Right renal cortex interstitium (tissue), 3 donors: ENCODE data around the gene QSER1. TPM values are rescaled to one million over a fixed set of nuclear protein-coding genes. Genes with fewer than 3 reads are reported as not detected.

Experiments
- polyA plus RNA-seq, 3 donors: library from polyadenylated mRNA; unstranded; fragments of 120-200 nt; gene quantifications; one replicate each; pipeline ENCODE4 v1.2.1, GENCODE V29; 2013; ENCODE audit not compliant: insufficient read length in 3 of 3

QSER1 gene
- polyA plus RNA-seq, 3 donors, result 38.3 to 44.5 (median 41.5) TPM

Other genes with a start within 250 kb of the QSER1 start
- gene CCDC73, start 98.1 kb upstream of the QSER1 start, polyA plus RNA-seq, result under 1 TPM; 0.19 to 0.26 (median 0.23) TPM
- 1 to 10 TPM; 6.0 to 6.3 (median 6.2) TPM for gene PRRG4, start 62.9 kb upstream of the QSER1 start, polyA plus RNA-seq
- 1 to 10 TPM; 6.7 to 8.5 (median 7.4) TPM for gene DEPDC7, start 123.1 kb downstream of the QSER1 start, polyA plus RNA-seq
- gene TCP11L1, start 146.8 kb downstream of the QSER1 start, polyA plus RNA-seq, result 10 to 100 TPM in 1 of 3 donors, 1 to 10 TPM in 2; 8.8 to 10.2 (median 9.6) TPM